ENCODE measurements around the gene NRG2.

The NRG2 gene

GRCh38 chr5:139872052-139872766, 170.9 kb downstream of the NRG2 start:
- peak; percentile 34 for TF ChIP-seq CTCF (conservative IDR thresholded peaks at IDR 0.05; ENCODE audit: low read depth, low read length)
- H3K4me3 ChIP-seq (ENCODE audit: low read length): no peak overlapping the region
- no peak for DNase-seq (ENCODE audit: low read depth)

- DNase-seq (ENCODE audit: low read depth): no peak
- no peak overlapping the region for H3K4me3 ChIP-seq (ENCODE audit: low read length)
- TF ChIP-seq CTCF (conservative IDR thresholded peaks at IDR 0.05; ENCODE audit: low read depth, low read length): no peak
Observed at GRCh38 chr5:139871614-139872013, 171.5 kb downstream of the NRG2 start.

- TF ChIP-seq CTCF (conservative IDR thresholded peaks at IDR 0.05; ENCODE audit: low read depth, low read length): no peak
- no peak for DNase-seq (ENCODE audit: low read depth)
- no peak overlapping the region for H3K4me3 ChIP-seq (ENCODE audit: low read length)
Observed at GRCh38 chr5:139870677-139871076, 172.4 kb downstream of the NRG2 start.

GRCh38 chr5:139869042-139869790, 173.9 kb downstream of the NRG2 start:
- no peak for TF ChIP-seq CTCF (conservative IDR thresholded peaks at IDR 0.05; ENCODE audit: low read depth, low read length)
- DNase-seq (ENCODE audit: low read depth): no peak
- no peak overlapping the region for H3K4me3 ChIP-seq (ENCODE audit: low read length)

GRCh38 chr5:139867581-139867980, 175.5 kb downstream of the NRG2 start:
- no peak overlapping the region for H3K4me3 ChIP-seq (ENCODE audit: low read length)
- no peak for DNase-seq (ENCODE audit: low read depth)
- TF ChIP-seq CTCF (conservative IDR thresholded peaks at IDR 0.05; ENCODE audit: low read depth, low read length): no peak

- DNase-seq (ENCODE audit: low read depth): no peak
- H3K4me3 ChIP-seq (ENCODE audit: low read length): no peak overlapping the region
- no peak for TF ChIP-seq CTCF (conservative IDR thresholded peaks at IDR 0.05; ENCODE audit: low read depth, low read length)
Observed at GRCh38 chr5:139867109-139867508, 176.0 kb downstream of the NRG2 start.
